HepG2 (cell line): ENCODE data around the gene GADL1. TPM values are rescaled to one million over a fixed set of nuclear protein-coding genes. Genes with fewer than 3 reads are reported as not detected.

Experiments
- ATAC-seq: fragments of 200-7000 bp; cut with Tn5 transposase; 3 replicates; pipeline ENCODE4 v1.9.1; 2020; ENCODE audit warnings: mild to moderate bottlenecking, moderate library complexity
- BruUV-seq: library from RNA; stranded (reverse); fragments of 400-500 nt; replicated peaks from 2 replicates; lab custom pipeline; 2021; lab: Mats Ljungman, UMichigan
- CTCF ChIA-PET: fragments of 300-600 bp; formaldehyde crosslinking; extraction: SDS; loops from one replicate; lab custom pipeline; 2021; ENCODE audit warnings: low total read pairs, inconsistent platforms, low intra/inter-chr PET ratio; lab: Yijun Ruan, JAX
- POLR2A ChIA-PET: fragments of 350-600 bp; sonication (Branson Sonifier 250); formaldehyde crosslinking; loops from one replicate; lab custom pipeline; 2020; ENCODE audit warnings: antibody characterized with exemption, inconsistent platforms; lab: Yijun Ruan, JAX
- DNase-seq: peaks from one replicate; pipeline ENCODE4 v3.0.0-alpha.2; 2015; ENCODE audit warnings: low spot score
- FAIRE-seq: peaks from 3 replicates; lab custom pipeline; 2011; peaks lifted over from hg19 to GRCh38; lab: Jason Lieb, UNC
- H2AFZ ChIP-seq: one replicate; pipeline ENCODE4 v1.6.1; 2011; ENCODE audit warnings: low read length, inconsistent platforms
- H3K27ac ChIP-seq: fragments of 300-600 bp; 3 replicates; pipeline ENCODE4 v1.8.0; 2011; ENCODE audit warnings: mixed run types, mild to moderate bottlenecking, mixed read lengths, low read length, inconsistent platforms; ENCODE audit not compliant: insufficient read depth; ENCODE audit errors: extremely low read length
- H3K27me3 ChIP-seq, 2 experiments: fragments of 200-600 bp in 1 of 2; 2 replicates in 1 of 2; 3 replicates in 1 of 2; pipeline versions ENCODE4 v1.6.0 to v1.8.0; 2011; ENCODE audit warnings: low read length in 2 of 2, mild to moderate bottlenecking in 2 of 2, moderate library complexity in 2 of 2, inconsistent platforms in 1 of 2; ENCODE audit not compliant: insufficient read depth in 2 of 2, control insufficient read depth in 1 of 2
- H3K36me3 ChIP-seq, 2 experiments: fragments of 200-600 bp in 1 of 2; replicated peaks in 1 of 2; 2 replicates in 1 of 2; 3 replicates in 1 of 2; pipeline versions ENCODE4 v1.5.1 to v1.8.0; 2011; ENCODE audit warnings: low read length in 2 of 2, inconsistent platforms in 1 of 2; ENCODE audit not compliant: insufficient read depth in 2 of 2, control insufficient read depth in 1 of 2
- H3K4me1 ChIP-seq: 2 replicates; pipeline ENCODE4 v1.5.1; 2012; ENCODE audit warnings: low read length, inconsistent platforms; ENCODE audit not compliant: insufficient read depth
- H3K4me2 ChIP-seq: 2 replicates; pipeline ENCODE4 v1.6.0; 2011; ENCODE audit warnings: low read depth, low read length, inconsistent platforms
- H3K4me3 ChIP-seq, 3 experiments: fragments of 200-600 bp in 1 of 3; sonication (generic), shearing (Covaris generic) in 1 of 3; replicated peaks in 1 of 3; 2 replicates each; pipeline ENCODE4 v1.5.1; 2011 to 2016; ENCODE audit warnings: low read length in 3 of 3, inconsistent platforms in 2 of 3, low read depth in 2 of 3, mild to moderate bottlenecking in 2 of 3, control low read depth in 1 of 3, mixed read lengths in 1 of 3; ENCODE audit not compliant: insufficient read depth in 1 of 3
- H3K79me2 ChIP-seq: one replicate; pipeline ENCODE4 v1.6.1; 2011; ENCODE audit warnings: low read length, inconsistent platforms; ENCODE audit not compliant: insufficient read depth
- H3K9ac ChIP-seq: 2 replicates; pipeline ENCODE4 v1.6.0; 2011; ENCODE audit warnings: mild to moderate bottlenecking, low read depth, low read length, inconsistent platforms; ENCODE audit not compliant: insufficient read depth
- H3K9me3 ChIP-seq: 2 replicates; pipeline ENCODE4 v1.5.1; 2012; ENCODE audit warnings: mild to moderate bottlenecking, low read length
- H4K20me1 ChIP-seq: 2 replicates; pipeline ENCODE4 v1.6.0; 2011; ENCODE audit warnings: inconsistent platforms, mild to moderate bottlenecking, low read length, moderate library complexity; ENCODE audit not compliant: insufficient read depth
- MAFF ChIP-seq: IDR thresholded peaks from 2 replicates; pipeline ENCODE4 v1.6.1; 2011; ENCODE audit warnings: low read depth, low read length, improper control_type of control experiment
- MAFK ChIP-seq, 2 experiments: IDR thresholded peaks in 1 of 2; conservative IDR thresholded peaks in 1 of 2; 2 replicates each; pipeline ENCODE4 v1.6.1; 2011; ENCODE audit warnings: improper control_type of control experiment in 2 of 2, low read length in 2 of 2
- POLR2G ChIP-seq: fragments of 200-400 bp; formaldehyde crosslinking; IDR thresholded peaks from 2 replicates; pipeline ENCODE4 v1.6.1; 2018; ENCODE audit warnings: mild to moderate bottlenecking, low read depth, low read length, moderate library complexity
- RARA ChIP-seq: IDR thresholded peaks from 2 replicates; pipeline ENCODE4 v1.6.1; 2016; ENCODE audit warnings: missing genetic modification reagents, missing compliant biosample characterization
- RBM22 ChIP-seq: fragments of 200-400 bp; formaldehyde crosslinking; optimal IDR thresholded peaks from 2 replicates; pipeline ENCODE3; 2017; ENCODE audit warnings: mild to moderate bottlenecking, low read length, moderate library complexity
- SSRP1 ChIP-seq: IDR thresholded peaks from 2 replicates; pipeline ENCODE4 v1.6.1; 2016; ENCODE audit warnings: control low read depth
- ZNF180 ChIP-seq: sonication (generic); formaldehyde crosslinking; IDR thresholded peaks from 2 replicates; pipeline ENCODE4 v1.4.0; 2020; ENCODE audit warnings: low read depth, missing genetic modification reagents, borderline replicate concordance
- WGBS: methylation state at CpG from one replicate; pipeline ENCODE4 v1.1.6; 2017; ENCODE audit warnings: low lambda C conversion rate; 5-methylcytosine and 5-hydroxymethylcytosine counted together
- in situ Hi-C: cut with HindIII; loops from 2 replicates; pipeline ENCODE4 v1.10.0; 2017; ENCODE audit warnings: low pct_unique_long_range_greater_than_20kb; ENCODE audit not compliant: extremely low pct_ligation_motif_present
- intact Hi-C: fragments of 100-400 bp; cut with micrococcal nuclease; formaldehyde crosslinking; loops from one replicate; pipeline ENCODE4 v1.10.0; 2022; ENCODE audit not compliant: unreplicated experiment
- polyA plus RNA-seq, 8 experiments: library from polyadenylated mRNA; depleted of rRNA in 3 of 8; stranded (reverse) in 7 of 8; unstranded in 1 of 8; fragments of >200 nt; fragmentation: Illumina TruSeq in 4 of 8; extraction: Trizol in 4 of 8; gene quantifications; 2 replicates each; pipeline versions ENCODE4 v1.2.1 to v1.2.3, GENCODE V29; 2011 to 2016; ENCODE audit warnings: low read depth in 4 of 8, missing spikeins in 1 of 8, mixed read lengths in 1 of 8; ENCODE audit not compliant: insufficient read depth in 1 of 8
- total RNA-seq, 5 experiments: library from RNA; depleted of rRNA; stranded (reverse); fragments of >200 nt; fragmentation: Illumina TruSeq; extraction: Trizol; gene quantifications; 2 replicates each; pipeline ENCODE4 v1.2.3, GENCODE V29; 2016; ENCODE audit warnings: low read depth in 1 of 5
- TF ChIP-seq, protein P1 (sequence below): sonication (generic); formaldehyde crosslinking; IDR thresholded peaks from 2 replicates; pipeline ENCODE4 v1.4.0; 2020; ENCODE audit warnings: missing genetic modification reagents

The GADL1 gene
- total and polyA plus RNA-seq, 2 of the 13 experiments (the other 11 are each of a cell fraction or from before 2014, with no cell fraction given), result not detected

DNA sequence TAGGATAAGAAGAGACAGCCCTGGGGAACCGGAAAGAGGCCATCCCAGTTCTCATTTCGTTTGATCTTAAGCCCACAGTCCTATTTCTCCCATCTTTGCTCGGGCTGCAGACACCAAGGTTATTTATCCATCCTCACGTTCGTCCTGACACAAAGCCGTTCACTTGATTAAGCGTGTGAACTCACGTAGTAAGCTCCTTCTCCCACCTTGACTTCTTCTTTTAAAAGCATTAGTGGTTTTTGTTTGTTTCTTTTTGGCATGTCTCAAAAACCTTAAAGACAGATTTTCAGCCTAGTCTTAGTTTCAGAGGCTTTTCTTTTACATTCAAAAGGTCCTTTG, 217.1 kb downstream of the GADL1 start:
- in situ Hi-C loops (no loop called here), intact Hi-C loops (no loop called here)
- no TSS peak for BruUV-seq
- no peak for DNase-seq
- TF ChIP-seq RARA (CRISPR knock-in tag) (no peak), POLR2G (0 out of 2 replicates have a peak, but pooled peaks have one; percentile 17), SSRP1 (0 out of 2 replicates have a peak, but pooled peaks have one; percentile 0), ZNF180 (CRISPR knock-in tag) (no peak), RBM22 (peak; percentile 99)
- no peak for FAIRE-seq
- ChIA-PET POLR2A (no interaction called here), CTCF (no interaction called here)
- Histone ChIP-seq H2AFZ (no peak overlapping the region), H3K79me2 (peaks cover 71% of the 10 kb centered on the region), H3K9ac (no peak overlapping the region), H3K27ac (no peak overlapping the region), H3K36me3 (peaks cover 40 to 90% of the 10 kb centered on the region in 2 experiments), H3K27me3 (no peaks in the 10 kb centered on the region), H3K4me2 (no peak overlapping the region), H3K4me1 (peaks cover 3% of the 10 kb centered on the region), H4K20me1 (peaks cover 78% of the 10 kb centered on the region), H3K9me3 (no peaks in the 10 kb centered on the region), H3K4me3 (no peak overlapping the region)
- 95% methylated on average over 8 of the region's 8 CpGs for WGBS
- no peak for ATAC-seq

DNA sequence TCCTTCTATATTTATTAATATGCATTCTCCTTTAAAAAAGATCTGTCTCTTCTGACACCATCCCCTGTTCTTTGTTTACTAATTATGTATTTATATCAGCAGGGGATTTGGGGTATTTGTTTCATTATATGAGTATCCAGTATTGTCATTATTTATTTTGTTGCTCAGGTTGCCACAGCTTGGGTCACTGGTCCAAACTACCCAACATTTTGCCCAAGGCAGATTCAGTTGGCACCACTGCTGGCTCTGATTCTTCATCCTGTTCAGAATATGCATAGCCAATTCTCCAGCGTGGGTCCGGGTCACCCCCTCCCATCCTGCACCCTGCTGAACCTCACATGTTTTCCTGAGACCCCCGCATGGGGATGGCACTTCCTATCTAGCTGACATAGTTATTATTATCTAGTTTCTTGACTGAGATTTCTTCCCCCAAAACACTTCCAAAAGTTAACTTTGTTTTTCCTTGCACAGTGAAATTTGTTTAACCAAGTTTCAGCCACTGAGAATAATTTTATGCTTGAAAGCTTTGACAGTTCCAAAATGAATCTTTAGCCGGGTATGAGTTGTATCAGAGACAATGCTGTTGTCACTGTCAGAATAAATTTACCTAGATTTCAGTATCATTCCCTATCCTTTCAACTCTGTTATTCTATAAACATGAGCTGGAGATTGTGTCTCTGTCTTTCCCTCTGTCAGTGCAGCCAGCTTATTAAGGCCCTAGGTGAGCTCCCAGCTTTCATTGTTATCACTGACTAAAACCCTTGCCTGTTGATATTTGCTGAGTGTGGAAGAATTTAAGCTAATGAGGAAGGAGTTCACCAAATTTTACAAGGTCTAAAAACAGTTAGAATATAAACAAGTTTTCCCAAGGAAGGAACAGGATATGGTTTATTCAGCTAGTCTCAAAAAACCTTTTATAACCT, 217.8 kb downstream of the GADL1 start:
- FAIRE-seq, result no peak
- Histone ChIP-seq H3K27me3 (no peaks in the 10 kb centered on the region), H3K27ac (no peak overlapping the region), H3K4me1 (peaks cover 8% of the 10 kb centered on the region), H3K4me2 (no peak overlapping the region), H3K36me3 (peaks cover 41 to 91% of the 10 kb centered on the region in 2 experiments), H3K4me3 (no peak overlapping the region), H2AFZ (no peak overlapping the region), H3K79me2 (peaks cover 75% of the 10 kb centered on the region), H4K20me1 (peaks cover 78% of the 10 kb centered on the region), H3K9ac (no peak overlapping the region), H3K9me3 (no peaks in the 10 kb centered on the region)
- TF ChIP-seq RBM22 (peak; percentile 84), MAFK (conservative IDR thresholded peaks at IDR 0.05 in 1 of 2, IDR thresholded peaks at IDR 0.05 in 1 of 2; ENCODE audit: low read length in 2 of 2) (peak; percentile 68 to 76), MAFF (peak; percentile 63; the same call in 1 of the 2 replicates), SSRP1 (0 out of 2 replicates have a peak, but pooled peaks have one; percentile 18)
- TF ChIP-seq, protein P1, sequence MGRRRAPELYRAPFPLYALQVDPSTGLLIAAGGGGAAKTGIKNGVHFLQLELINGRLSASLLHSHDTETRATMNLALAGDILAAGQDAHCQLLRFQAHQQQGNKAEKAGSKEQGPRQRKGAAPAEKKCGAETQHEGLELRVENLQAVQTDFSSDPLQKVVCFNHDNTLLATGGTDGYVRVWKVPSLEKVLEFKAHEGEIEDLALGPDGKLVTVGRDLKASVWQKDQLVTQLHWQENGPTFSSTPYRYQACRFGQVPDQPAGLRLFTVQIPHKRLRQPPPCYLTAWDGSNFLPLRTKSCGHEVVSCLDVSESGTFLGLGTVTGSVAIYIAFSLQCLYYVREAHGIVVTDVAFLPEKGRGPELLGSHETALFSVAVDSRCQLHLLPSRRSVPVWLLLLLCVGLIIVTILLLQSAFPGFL (CRISPR knock-in tag), result no peak
- no peak for DNase-seq
- in situ Hi-C loops (no loop called here), intact Hi-C loops (no loop called here)
- TSS peak; percentile 3 for BruUV-seq
- ChIA-PET POLR2A (no interaction called here), CTCF (no interaction called here)
- WGBS, result 96% methylated on average over 4 of the region's 4 CpGs
- ATAC-seq, result no peak
